Epithelial cell of proximal tubule (primary cell): ENCODE results near the gene IRF2BP2. TPM values are rescaled to one million over a fixed set of nuclear protein-coding genes. Genes with fewer than 3 reads are reported as not detected.

ENCODE experiments used
- DNase-seq: peaks from one replicate; pipeline ENCODE4 v3.0.0-alpha.2; 2011; ENCODE audit warnings: low read depth
- H3K4me3 ChIP-seq: 2 replicates; pipeline ENCODE4 v1.5.1; 2011; ENCODE audit warnings: low read depth, mild to moderate bottlenecking, low read length
- CTCF ChIP-seq: conservative IDR thresholded peaks from 2 replicates; pipeline ENCODE4 v1.5.1; 2012; ENCODE audit warnings: low read depth, mild to moderate bottlenecking, low read length
- total RNA-seq: library from RNA; depleted of rRNA; stranded (reverse); fragments of >200 nt; gene quantifications from 2 replicates; pipeline ENCODE4 v1.2.3, GENCODE V29; 2015

The IRF2BP2 gene
- total RNA-seq, 1 donor from 2014 or later, result 70.5 TPM

- no peak for TF ChIP-seq CTCF
- no peak for DNase-seq
- no peak overlapping the region for H3K4me3 ChIP-seq
Observed at GRCh38 chr1:234578087-234578486, 31.9 kb downstream of the IRF2BP2 start.

GRCh38 chr1:234573711-234574299 is 36.2 kb downstream of the IRF2BP2 start:
- no peak for TF ChIP-seq CTCF
- H3K4me3 ChIP-seq, result no peak overlapping the region
- DNase-seq, result no peak

- no peak for DNase-seq
- no peak overlapping the region for H3K4me3 ChIP-seq
- no peak for TF ChIP-seq CTCF
Observed at GRCh38 chr1:234572966-234573365, 37.0 kb downstream of the IRF2BP2 start.

GRCh38 chr1:234571702-234572101 is 38.3 kb downstream of the IRF2BP2 start:
- no peak for DNase-seq
- H3K4me3 ChIP-seq, result no peak overlapping the region
- no peak for TF ChIP-seq CTCF

GRCh38 chr1:234570329-234571120 is 39.5 kb downstream of the IRF2BP2 start:
- no peak for DNase-seq
- H3K4me3 ChIP-seq, result no peak overlapping the region
- no peak for TF ChIP-seq CTCF

DNA sequence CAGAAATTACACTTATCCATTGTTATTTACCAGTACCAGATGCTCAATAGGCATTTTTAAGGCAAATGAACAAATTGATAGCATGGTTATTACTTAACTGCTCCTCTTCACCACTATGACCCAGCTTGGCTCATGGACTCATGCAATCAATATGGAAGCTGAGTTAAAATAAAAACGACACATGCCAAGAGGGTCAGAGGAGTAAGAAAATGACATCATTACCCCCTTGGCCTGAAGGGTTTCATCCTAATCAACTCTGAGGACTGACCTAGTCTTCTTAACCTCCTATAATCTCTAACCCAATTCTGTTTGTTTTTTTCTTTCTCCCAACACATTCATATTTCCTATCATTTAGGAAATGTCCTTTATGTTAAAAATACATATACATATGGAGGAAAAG is 41.6 kb downstream of the IRF2BP2 start:
- no peak overlapping the region for H3K4me3 ChIP-seq
- no peak for TF ChIP-seq CTCF
- no peak for DNase-seq

DNA sequence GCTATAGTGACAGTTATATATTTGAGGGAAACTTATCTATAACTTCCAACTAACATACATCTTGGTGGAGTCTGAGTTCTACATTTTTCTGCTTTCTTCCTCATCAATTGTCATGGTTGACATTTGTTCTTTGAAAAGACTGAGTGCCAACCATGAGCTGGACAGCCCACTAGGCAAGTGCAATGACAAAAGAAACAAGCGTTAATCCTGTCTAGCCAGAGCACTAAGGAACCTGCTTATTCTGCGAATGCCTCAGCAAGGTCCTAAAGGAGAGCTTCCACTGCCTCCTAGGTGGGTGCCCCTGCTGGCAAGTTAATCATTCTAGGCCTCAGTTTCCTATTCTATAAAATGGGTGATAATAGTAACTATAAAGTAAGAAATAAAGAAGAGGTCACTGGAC is 44.8 kb downstream of the IRF2BP2 start:
- DNase-seq, result no peak
- H3K4me3 ChIP-seq, result no peak overlapping the region
- no peak for TF ChIP-seq CTCF
